Activated T-helper 1 cell treated with Interleukin-2 at 50 U/mL for 16 hours (primary cell): Measurements from ENCODE around the gene PTK6.
A peak's percentile ranks its signal among the peaks of the same experiment; 100 is the strongest.

ENCODE experiments used
- DNase-seq: peaks from one replicate; pipeline ENCODE4 v3.0.0-alpha.2; 2020; ENCODE audit warnings: low read depth

Gene PTK6

GRCh38 chr20:63557481-63557891 is 20.3 kb upstream of the PTK6 start:
- no peak for DNase-seq

- no peak for DNase-seq
Observed at GRCh38 chr20:63556873-63557478, 19.8 kb upstream of the PTK6 start.

- DNase-seq, result no peak
Observed at GRCh38 chr20:63555661-63556381, 18.6 kb upstream of the PTK6 start.

GRCh38 chr20:63554361-63555278 is 17.4 kb upstream of the PTK6 start:
- no peak for DNase-seq

GRCh38 chr20:63553933-63554290 is 16.7 kb upstream of the PTK6 start, which contains the start of gene FNDC11:
TSS of gene FNDC11 (plus strand) at chr20:63554159. CDS start at chr20:63555664, 1,505 bp downstream.
- DNase-seq, result no peak

GRCh38 chr20:63553251-63553932 is 16.2 kb upstream of the PTK6 start:
- peak; percentile 73 for DNase-seq

- peak; percentile 42 for DNase-seq
Observed at GRCh38 chr20:63552481-63553249, 15.5 kb upstream of the PTK6 start.

GRCh38 chr20:63551068-63551467 is 13.9 kb upstream of the PTK6 start:
- DNase-seq, result no peak

- no peak for DNase-seq
Observed at GRCh38 chr20:63549679-63550282, 12.6 kb upstream of the PTK6 start.

GRCh38 chr20:63549019-63549418 is 11.8 kb upstream of the PTK6 start:
- DNase-seq, result no peak

- no peak for DNase-seq
Observed at GRCh38 chr20:63548542-63548941, 11.4 kb upstream of the PTK6 start.

GRCh38 chr20:63547725-63548480 is 10.7 kb upstream of the PTK6 start, which contains the start of gene SRMS:
TSS of gene SRMS (minus strand) at chr20:63547749. CDS start at chr20:63547463, 286 bp downstream.
- no peak for DNase-seq

- no peak for DNase-seq
Observed at GRCh38 chr20:63546956-63547724, 10.0 kb upstream of the PTK6 start.

GRCh38 chr20:63546256-63546955 is 9.2 kb upstream of the PTK6 start:
- no peak for DNase-seq

- no peak for DNase-seq
Observed at GRCh38 chr20:63545814-63546213, 8.6 kb upstream of the PTK6 start.

- no peak for DNase-seq
Observed at GRCh38 chr20:63544958-63545516, 7.9 kb upstream of the PTK6 start.

- DNase-seq, result no peak
Observed at GRCh38 chr20:63544241-63544957, 7.2 kb upstream of the PTK6 start.

- DNase-seq, result no peak
Observed at GRCh38 chr20:63543733-63544132, 6.6 kb upstream of the PTK6 start.
